SU-DHL-6 (cell line): ENCODE results near the gene UMAD1.

ENCODE experiments used
- H2AFZ ChIP-seq: fragments of 200-600 bp; sonication (generic); 2 replicates; pipeline ENCODE4 v1.6.1; 2014; ENCODE audit warnings: low read depth, mild to moderate bottlenecking, moderate library complexity, mixed read lengths, antibody characterized with exemption, low read length; ENCODE audit not compliant: severe bottlenecking
- H3F3A ChIP-seq: fragments of 200-600 bp; shearing (Covaris generic); 2 replicates; pipeline ENCODE4 v1.6.0; 2016; ENCODE audit warnings: antibody characterized with exemption, mild to moderate bottlenecking; ENCODE audit not compliant: insufficient read depth
- H3K27ac ChIP-seq: fragments of 200-600 bp; sonication (generic); 2 replicates; pipeline ENCODE4 v1.5.1; 2016; ENCODE audit warnings: low read depth, mild to moderate bottlenecking, low read length, moderate library complexity, mixed read lengths
- H3K27me3 ChIP-seq: fragments of 200-600 bp; sonication (generic), shearing (Covaris generic); 2 replicates; pipeline ENCODE4 v1.6.0; 2014; ENCODE audit warnings: mild to moderate bottlenecking, low read length
- H3K36me3 ChIP-seq: fragments of 200-600 bp; sonication (generic); 2 replicates; pipeline ENCODE4 v1.6.1; 2014; ENCODE audit warnings: mild to moderate bottlenecking, low read length, mixed read lengths
- H3K4me2 ChIP-seq: fragments of 300-600, 200-600 bp; shearing (Covaris generic), sonication (generic); 2 replicates; pipeline ENCODE4 v1.6.0; 2014; ENCODE audit warnings: low read length, low read depth, mild to moderate bottlenecking; ENCODE audit not compliant: poor library complexity, severe bottlenecking
- H3K4me3 ChIP-seq: fragments of 200-600 bp; sonication (generic); 2 replicates; pipeline ENCODE4 v1.5.1; 2014; ENCODE audit warnings: antibody characterized with exemption, low read length, mild to moderate bottlenecking, mixed read lengths; ENCODE audit not compliant: insufficient read depth, poor library complexity, severe bottlenecking
- H3K79me2 ChIP-seq: fragments of 200-600 bp; sonication (generic); 2 replicates; pipeline ENCODE4 v1.6.1; 2014; ENCODE audit warnings: mild to moderate bottlenecking, low read length, moderate library complexity; ENCODE audit not compliant: insufficient read depth
- H3K9ac ChIP-seq: fragments of 200-600 bp; sonication (generic); 2 replicates; pipeline ENCODE4 v1.7.0; 2014; ENCODE audit warnings: mild to moderate bottlenecking, low read length
- H3K9me2 ChIP-seq: fragments of 200-600 bp; sonication (generic); replicated peaks from 2 replicates; pipeline ENCODE4 v1.6.1; 2014; ENCODE audit warnings: low read length; ENCODE audit not compliant: insufficient read depth
- H3K9me3 ChIP-seq: fragments of 200-600 bp; sonication (generic); 2 replicates; pipeline ENCODE4 v1.6.1; 2014; ENCODE audit warnings: low read length, mixed read lengths; ENCODE audit not compliant: insufficient read depth
- H4K20me1 ChIP-seq: fragments of 200-600 bp; sonication (generic); 2 replicates; pipeline ENCODE4 v1.6.1; 2014; ENCODE audit warnings: low read depth, mild to moderate bottlenecking, antibody characterized with exemption, low read length, moderate library complexity, mixed read lengths
- CTCF ChIP-seq: fragments of 200-600 bp; sonication (generic); IDR thresholded peaks from one replicate; pipeline ENCODE4 v1.5.1; 2017; ENCODE audit warnings: antibody characterized with exemption, mild to moderate bottlenecking, low read length, moderate library complexity; ENCODE audit not compliant: insufficient read depth, poor library complexity, severe bottlenecking
- EZH2phosphoT487 ChIP-seq: fragments of 200-600 bp; sonication (generic), shearing (Covaris generic); conservative IDR thresholded peaks from 2 replicates; pipeline ENCODE4 v1.6.1; 2018; ENCODE audit warnings: mild to moderate bottlenecking, antibody characterized with exemption, low read length, moderate library complexity, mixed read lengths

UMAD1 gene

GRCh38 chr7:7912937-7913336 is 272.4 kb downstream of the UMAD1 start:
- Histone ChIP-seq H3F3A (no peaks in the 10 kb centered on the region), H3K4me3 (no peak overlapping the region), H4K20me1 (no peaks in the 10 kb centered on the region), H3K9me2 (no peaks in the 10 kb centered on the region), H3K27me3 (no peaks in the 10 kb centered on the region), H3K9ac (no peak overlapping the region), H2AFZ (no peak overlapping the region), H3K4me2 (no peak overlapping the region), H3K79me2 (no peaks in the 10 kb centered on the region), H3K27ac (no peak overlapping the region), H3K36me3 (no peaks in the 10 kb centered on the region), H3K9me3 (no peaks in the 10 kb centered on the region)
- no peak for TF ChIP-seq EZH2phosphoT487
- TF ChIP-seq CTCF: no peak

GRCh38 chr7:7913504-7913903 is 273.0 kb downstream of the UMAD1 start:
- Histone ChIP-seq H2AFZ (no peak overlapping the region), H3K9me3 (no peaks in the 10 kb centered on the region), H3K4me3 (no peak overlapping the region), H3F3A (no peaks in the 10 kb centered on the region), H3K4me2 (no peak overlapping the region), H3K9ac (no peak overlapping the region), H4K20me1 (no peaks in the 10 kb centered on the region), H3K27me3 (no peaks in the 10 kb centered on the region), H3K9me2 (no peaks in the 10 kb centered on the region), H3K36me3 (no peaks in the 10 kb centered on the region), H3K79me2 (no peaks in the 10 kb centered on the region), H3K27ac (no peak overlapping the region)
- TF ChIP-seq CTCF: no peak
- TF ChIP-seq EZH2phosphoT487: no peak

GRCh38 chr7:7914547-7914946 is 274.0 kb downstream of the UMAD1 start:
- Histone ChIP-seq H3K4me2 (no peak overlapping the region), H3K9me2 (no peaks in the 10 kb centered on the region), H4K20me1 (no peaks in the 10 kb centered on the region), H3K79me2 (no peaks in the 10 kb centered on the region), H2AFZ (no peak overlapping the region), H3K4me3 (no peak overlapping the region), H3K9ac (no peak overlapping the region), H3F3A (no peaks in the 10 kb centered on the region), H3K27me3 (no peaks in the 10 kb centered on the region), H3K36me3 (no peaks in the 10 kb centered on the region), H3K9me3 (no peaks in the 10 kb centered on the region), H3K27ac (no peak overlapping the region)
- TF ChIP-seq CTCF (no peak), EZH2phosphoT487 (no peak)

GRCh38 chr7:7916064-7916463 is 275.5 kb downstream of the UMAD1 start:
- H3K36me3 ChIP-seq: no peaks in the 10 kb centered on the region
- no peaks in the 10 kb centered on the region for H4K20me1 ChIP-seq
- no peak overlapping the region for H2AFZ ChIP-seq
- peaks cover 12% of the 10 kb centered on the region for H3F3A ChIP-seq
- H3K9me2 ChIP-seq: no peaks in the 10 kb centered on the region
- no peak for TF ChIP-seq EZH2phosphoT487
- TF ChIP-seq CTCF: no peak
- no peak overlapping the region for H3K9ac ChIP-seq
- H3K4me3 ChIP-seq: no peak overlapping the region
- H3K79me2 ChIP-seq: no peaks in the 10 kb centered on the region
- H3K27me3 ChIP-seq: no peaks in the 10 kb centered on the region
- no peak overlapping the region for H3K4me2 ChIP-seq
- no peaks in the 10 kb centered on the region for H3K9me3 ChIP-seq
- H3K27ac ChIP-seq: no peak overlapping the region
